NCI-H187 (cell line): ENCODE results near the gene NEIL3.

Experiments
- DNase-seq, 2 experiments: peaks; one replicate each; lab custom pipeline; 2025; lab: John Stamatoyannopoulos, UW

The NEIL3 gene

DNA sequence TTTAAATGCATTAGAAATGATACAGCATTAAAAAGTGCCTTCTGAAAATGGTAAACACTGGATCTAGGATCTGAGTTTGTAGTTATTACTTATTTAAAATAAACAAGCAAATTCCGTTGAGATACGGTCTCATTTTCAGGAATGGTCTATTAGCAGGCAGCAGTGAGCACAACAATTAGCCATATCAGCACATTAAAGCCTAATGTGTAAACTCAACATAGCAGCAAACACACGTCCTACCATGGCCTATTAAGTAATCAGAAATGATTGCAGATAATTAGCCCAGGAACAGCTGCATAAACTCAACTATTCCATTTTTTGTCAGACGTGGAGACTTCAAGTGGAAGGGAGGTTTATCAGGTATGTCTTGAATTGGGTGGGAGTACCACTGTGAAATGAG lies 61.8 kb downstream of the NEIL3 start:
- DNase-seq, result no peak

DNA sequence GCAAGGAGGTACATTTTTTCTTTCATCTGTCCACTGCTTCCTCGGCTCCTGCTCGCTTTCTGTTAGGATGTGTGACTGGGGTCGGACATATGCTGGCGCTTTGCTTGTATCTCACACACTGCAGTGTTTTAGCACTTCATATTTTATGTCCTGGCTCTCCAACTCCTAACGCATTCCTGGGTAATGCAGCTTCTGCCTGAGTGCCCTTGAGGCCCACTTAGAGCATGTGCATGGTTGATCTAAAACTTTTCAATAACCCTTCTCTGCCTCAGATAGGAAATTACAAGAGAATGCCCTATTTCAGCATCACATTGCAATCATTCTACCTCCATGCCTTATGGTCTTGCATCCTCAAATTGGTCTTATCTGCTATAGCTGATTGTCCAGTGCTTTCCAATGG lies 65.3 kb downstream of the NEIL3 start:
- no peak for DNase-seq

DNA sequence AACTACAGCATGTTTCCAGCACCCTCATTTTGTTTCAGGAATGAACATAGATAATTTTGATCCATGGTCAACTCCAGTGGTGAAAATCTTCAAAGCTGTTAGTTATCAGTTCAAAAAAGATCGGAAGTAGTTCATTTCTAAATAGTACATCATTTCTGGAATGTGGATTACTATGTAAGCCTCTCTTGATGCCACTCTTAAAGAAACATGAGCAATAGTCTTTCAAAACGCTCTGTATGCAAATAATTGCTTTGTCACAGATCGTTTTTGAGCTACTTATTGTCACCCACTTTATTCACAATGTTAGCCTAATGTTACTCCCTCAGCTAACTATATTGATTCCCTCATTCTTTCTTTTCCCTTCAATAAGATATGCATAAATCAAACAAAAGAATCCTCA lies 65.7 kb downstream of the NEIL3 start:
- DNase-seq, result no peak

DNA sequence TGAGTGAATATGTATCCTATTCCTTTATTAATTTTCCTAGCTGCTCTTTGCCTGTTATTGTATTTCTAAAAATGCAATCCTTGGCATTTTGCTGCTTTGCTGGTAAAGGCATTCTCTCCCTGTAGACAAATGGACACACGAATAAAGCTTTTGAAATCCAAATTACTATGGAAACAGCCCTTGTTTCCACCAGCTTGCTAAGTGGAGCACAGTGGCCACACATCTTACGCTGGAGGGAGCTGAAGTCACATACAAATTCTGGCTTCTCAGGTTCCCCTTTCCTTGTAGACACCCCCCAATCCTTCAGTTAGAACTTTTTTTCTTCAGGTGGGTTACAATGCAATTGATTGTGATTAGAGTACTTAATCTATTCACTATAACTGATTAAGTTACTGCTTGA lies 66.3 kb downstream of the NEIL3 start:
- DNase-seq, result no peak

DNA sequence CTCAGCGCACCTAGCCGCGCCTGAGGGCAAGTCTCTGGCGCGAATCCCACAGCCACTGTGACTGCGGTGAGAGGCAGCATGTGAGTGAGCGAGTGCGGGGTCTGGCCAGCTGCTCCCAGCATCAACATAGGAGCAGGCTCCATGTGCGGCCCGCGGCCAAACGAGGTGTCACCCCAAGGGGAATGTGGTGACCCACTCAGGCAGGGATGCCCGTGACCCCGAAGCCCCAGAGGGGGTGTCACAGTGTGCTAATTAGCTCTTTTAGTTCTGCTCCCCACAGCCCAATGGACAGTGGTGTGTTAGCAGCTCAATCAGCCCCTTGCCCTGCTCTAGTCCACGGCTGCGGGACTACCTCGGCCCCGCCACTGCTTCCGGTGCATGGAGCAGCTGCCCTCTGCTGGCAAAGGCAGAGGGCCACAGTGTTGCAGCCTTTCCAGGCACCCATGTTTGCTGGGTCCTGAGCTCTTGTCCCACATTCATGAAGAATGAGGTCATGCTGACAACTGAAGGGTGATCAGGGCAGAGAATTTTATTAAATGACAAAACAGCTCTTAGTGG lies 71.1 kb downstream of the NEIL3 start:
- no peak for DNase-seq

DNA sequence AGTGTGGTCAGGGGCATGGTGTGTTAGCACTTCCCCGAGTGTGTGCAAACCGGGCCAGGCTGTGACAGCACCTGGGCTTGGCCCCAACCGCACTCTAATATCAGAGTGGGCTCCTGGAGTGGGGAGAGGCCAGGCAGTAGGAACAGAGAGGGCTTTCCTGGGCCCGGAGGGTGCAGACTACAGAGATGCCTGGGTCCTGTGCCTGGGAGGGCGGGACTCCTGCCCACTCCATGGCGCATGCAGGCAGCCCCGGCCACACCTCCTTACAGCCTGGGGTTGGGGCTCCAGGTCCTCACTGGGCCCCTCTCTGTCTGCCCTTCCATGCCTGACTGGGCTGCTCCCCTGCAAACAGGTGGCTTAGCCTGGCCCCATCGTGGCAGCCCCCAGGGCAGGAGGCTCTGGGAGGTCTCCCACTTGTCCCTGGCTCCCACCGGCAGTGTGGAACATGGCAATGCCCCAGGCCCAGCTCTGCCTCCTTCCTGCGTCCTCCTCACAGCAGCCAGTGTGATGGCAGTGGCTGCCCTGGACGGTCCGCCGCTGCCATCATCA lies 72.2 kb downstream of the NEIL3 start:
- DNase-seq, result no peak

DNA sequence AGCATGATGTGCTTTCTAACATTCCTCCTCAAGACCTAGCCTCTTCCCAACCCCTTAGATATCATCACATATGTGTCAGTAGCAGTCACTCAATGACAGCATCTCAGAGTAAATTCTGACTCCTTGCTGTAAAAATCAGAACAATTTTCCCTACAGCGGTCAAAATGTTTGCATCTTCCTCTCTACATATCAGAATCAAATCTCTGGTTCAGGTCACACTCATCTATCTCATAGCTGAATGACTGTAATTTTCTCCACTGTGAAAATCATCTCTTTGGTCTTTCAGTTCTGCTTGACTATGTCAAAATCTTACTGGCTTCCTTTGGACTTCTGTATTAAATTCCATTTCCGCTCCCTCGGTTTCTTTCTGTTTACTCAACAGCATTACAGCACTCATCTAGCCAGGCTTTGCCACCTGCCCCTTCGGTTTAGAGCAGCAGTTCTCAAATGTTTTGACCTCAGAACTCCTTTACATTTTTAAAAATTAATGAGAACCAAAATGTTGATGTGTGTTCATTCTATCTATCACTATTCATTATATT lies 75.3 kb downstream of the NEIL3 start:
- DNase-seq, result no peak

DNA sequence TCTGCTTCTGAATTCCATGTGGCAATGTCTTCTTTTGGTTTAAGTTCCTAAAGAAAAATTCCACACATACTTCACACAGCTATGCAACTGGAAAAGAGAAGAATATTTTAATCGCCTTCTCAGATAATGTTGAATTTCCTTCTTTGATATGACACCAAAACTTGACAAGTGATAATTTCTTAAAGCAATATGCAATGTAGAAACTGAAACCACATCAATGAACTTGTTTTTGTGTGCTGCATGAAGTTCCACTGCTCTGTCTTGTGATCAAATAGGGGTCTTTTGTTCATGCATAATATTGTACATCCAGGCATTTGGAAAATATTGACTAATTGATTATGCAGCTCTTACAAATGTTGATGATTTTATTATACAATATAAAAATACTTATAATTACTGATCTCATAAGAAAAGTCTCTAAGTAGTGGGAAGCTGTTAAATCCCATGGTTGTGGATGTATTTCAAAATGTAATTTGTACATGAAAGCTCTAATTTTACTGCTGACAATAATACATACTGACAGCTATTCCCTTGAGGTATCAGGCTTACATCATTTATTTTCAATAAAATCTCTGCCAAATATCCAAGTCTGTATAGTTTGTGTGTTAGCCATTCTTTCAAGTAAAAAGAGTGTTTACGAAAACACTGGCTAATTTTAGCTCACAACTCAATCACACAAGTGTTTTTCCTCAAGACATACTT lies 76.1 kb downstream of the NEIL3 start:
- no peak for DNase-seq

DNA sequence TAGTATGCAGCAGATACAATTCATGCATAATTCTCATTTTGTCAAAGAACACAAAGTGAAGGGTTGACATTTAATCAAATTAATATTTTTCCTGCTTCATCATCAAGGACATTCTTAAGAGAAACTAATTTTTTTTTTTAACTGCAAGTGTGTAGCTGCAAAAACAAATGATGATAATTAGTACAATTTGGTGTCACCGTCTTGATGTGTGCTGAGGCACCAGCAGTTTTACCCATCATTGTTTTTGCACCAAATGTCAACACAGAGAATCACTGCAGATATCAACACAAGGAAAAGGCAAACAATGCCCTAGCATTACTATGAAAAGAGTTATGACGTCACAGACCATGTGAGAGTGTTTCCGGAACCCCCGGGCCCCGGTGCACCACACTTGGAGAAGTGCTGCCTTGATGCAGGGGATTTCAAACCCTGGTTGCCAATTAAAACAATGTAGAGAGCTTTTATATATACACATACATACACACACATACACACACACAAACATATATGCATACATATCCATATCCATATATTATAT lies 76.7 kb downstream of the NEIL3 start:
- no peak for DNase-seq

DNA sequence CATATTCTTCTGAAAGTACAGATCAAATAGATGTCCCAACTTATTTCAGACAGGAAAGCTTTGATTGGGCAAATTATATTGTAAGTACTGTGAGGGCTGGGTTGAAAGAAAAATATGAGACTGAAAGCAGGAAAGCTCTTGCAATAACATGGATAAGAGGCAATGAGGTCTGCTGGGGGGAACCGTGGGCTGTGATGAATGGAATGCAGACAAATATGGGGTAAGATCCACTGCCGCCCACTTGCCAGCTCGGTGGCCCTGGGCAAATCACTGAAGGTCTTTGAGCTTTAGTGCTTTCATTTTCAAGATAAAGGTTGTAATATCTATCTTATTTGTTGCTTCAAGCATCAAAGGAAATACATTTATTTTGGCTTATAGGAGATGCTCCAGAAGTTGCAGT lies 81.6 kb downstream of the NEIL3 start:
- no peak for DNase-seq

DNA sequence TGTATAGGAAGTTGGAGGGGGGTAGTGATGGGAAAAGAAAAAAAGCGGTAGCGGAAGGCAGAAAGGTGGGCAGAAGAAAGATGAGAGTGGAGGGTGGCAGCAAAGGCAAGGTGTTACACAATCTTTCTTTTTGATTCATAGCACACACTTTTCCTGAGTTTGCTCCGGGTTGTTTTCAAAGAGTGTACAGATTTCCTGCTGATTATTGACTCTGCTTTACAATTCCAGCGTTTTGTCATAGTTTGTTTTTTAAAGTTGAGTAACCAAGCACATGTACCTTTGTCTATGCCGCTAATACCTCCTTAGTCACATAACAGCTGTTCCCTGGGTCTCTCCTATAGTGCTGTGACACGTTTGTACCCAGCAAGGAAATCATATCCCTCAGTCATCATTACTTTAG lies 82.3 kb downstream of the NEIL3 start:
- no peak for DNase-seq

DNA sequence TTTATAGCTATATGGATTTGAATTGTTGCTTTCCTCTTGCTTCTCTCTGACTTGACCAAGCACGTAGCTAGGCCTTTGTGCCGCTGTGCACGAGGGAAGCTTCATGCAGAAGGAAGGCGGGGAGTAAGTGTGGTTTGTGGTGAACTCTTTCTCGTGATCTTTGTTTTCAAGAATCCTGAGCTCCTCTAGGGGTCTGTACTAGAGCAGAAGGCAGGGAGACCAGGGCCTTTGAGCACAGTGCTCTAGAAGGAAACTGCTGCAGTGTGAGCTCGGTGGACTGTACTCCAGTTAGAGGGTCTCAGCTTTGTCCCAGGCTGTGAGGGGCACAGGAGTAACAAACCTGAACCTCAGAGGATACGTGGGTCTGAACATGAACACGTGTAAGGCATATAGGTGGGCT lies 83.6 kb downstream of the NEIL3 start:
- no peak for DNase-seq

DNA sequence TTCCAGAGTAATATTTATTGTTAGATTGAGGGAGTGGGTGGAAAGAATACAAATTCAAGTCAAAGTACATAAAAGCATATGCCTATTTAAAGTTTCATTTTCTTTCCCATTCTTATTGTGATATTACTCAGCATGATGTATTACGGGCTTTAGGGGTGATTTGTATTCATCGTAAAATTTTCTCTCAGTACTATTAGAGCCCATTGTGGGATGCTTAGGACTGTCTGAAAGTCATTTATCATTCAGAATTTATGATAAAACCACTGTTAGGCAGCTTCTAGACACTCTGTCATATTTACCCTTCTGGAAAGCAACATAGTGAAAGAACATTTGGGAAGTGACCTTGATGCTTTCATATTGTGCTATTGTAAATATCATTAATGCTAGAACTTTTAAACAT lies 86.7 kb downstream of the NEIL3 start:
- DNase-seq, result no peak

DNA sequence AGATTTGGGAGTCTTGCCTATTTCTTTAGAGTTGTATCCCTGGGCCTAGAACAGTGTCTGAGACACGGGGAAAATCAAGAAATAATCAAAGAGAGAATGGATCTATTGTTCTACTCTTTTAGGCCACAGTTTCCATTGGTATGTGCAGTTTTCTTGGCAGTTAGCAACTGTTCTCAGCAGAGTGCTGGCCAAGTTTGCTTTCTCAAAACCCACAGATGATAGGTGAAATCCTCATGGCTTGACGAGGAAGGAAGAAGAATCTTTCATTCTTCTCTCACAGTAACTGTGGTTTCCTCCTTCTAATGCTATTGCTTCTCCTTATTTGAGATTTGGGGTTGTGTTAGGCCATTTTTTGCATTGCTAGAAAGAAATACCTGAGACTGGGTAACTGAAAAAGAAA lies 90.4 kb downstream of the NEIL3 start:
- DNase-seq, result no peak

DNA sequence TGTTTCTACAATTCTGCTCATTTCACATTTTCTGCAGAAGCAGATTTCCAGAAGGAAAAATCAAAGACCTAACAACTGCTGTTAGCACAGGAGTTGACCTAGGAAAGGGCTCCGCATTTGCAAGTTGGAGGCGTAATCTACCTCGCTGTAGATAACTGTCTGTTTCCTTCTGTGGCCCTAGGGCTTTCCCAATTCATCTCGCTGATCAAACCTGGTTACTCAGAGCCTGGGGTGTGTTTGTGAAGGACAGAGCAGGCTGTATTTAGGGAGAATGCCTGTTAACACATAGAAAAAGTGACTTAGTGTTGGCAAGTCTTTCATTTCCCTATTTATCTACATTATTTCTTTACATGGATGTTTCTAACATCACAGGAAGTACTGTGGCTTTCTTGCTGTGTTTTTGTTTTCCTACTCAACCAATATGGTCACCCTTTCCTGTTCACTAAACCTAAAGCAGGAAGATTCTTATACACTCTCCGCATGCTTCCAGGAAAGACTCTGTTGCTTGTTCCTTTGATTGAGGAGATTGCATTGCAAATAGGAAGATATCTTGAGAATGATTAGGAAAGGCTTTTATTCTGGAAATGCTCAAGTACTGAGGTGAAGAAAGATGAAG lies 92.1 kb downstream of the NEIL3 start:
- no peak for DNase-seq

DNA sequence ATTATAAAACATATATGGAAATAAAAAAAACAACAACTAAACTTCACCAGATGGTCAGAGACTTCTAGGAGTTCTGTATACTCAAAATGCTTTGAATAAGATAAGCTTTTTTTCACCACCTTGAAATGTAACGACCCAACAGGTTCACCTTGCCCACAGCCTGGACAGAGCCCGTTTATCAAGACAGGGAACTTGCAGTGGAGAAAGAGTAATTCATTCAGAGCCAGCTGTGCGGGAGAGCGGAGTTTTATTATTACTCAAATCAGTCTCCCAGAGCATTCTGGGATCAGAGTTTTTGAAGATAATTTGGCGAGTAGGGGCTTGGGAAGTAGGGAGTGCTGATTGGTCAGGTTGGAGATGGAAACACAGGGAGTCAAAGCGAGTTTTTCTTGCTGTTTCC lies 94.1 kb downstream of the NEIL3 start:
- no peak for DNase-seq

DNA sequence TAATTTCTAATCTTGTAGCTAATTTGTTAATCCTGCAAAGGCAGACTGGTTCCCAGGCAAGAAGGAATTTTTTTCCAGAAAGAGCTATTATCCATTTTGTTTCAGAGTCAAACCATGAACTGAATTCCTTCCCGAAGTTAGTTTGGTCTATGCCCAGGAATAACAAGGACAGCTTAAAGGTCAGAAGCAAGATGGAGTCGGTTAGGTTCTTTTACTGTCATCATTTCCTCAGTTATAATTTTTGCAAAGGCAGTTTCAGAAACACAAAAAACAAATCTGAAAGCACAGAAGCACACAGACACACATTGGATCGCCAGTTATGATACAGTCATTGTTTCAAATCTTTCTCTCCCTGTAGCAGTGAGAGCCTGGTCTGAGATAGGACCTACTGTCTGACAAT lies 94.7 kb downstream of the NEIL3 start:
- no peak for DNase-seq

DNA sequence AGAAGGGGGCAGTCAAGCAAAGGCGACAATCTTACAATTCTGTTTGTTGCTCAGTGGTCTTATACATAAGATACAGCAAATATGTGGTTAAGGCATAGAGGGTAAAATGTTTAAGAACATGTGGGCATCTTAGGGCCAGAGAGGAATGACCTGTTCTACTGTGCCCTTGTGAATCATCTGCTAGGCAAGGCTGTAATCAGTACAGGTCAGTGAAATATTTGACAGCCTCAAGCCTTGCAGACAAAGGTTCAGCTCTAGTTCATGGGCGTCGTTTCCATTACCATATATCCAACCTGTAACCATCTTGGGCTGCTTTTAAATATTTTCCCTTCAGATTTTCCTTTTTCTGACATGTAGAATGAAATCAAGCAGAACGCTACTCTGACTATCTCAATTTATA lies 95.3 kb downstream of the NEIL3 start:
- DNase-seq, result no peak

DNA sequence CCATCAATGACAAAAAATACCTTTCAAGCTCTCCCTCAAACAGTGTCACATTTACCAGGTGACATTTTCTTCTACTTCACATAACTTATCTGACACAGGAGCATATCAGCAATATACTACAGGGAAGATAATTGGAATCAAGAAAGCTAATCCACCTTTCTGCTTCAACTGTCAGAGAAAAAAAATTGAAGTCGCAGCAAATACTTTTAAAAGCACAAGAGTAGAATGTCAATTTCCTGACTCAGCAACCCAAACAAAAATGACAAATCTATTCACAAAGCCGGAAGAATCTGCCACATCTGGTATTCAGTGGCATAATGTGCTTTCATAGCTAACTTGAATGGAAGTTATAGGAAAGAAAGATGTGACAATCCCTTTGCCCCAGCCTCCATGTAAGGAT lies 95.8 kb downstream of the NEIL3 start:
- DNase-seq, result no peak

DNA sequence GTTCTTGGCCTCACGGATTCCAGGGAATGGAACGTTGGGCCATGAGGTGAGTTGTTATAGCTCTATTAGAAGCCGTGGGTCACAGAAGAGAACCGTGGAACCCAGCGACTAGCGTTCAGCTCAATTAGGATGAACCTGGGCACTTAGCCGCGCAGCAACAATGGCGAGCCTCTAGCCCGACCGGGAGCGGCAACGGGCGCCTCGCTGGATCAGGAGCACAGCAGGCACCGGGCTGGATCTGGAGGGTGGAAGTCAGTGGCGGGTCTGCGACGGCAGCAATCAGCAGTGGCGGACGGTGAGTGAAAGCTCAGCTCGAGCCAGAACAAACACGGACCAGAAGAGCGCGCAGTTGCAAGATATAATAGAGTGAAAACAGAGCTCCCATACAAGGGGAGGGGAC lies 98.3 kb downstream of the NEIL3 start:
- no peak for DNase-seq

DNA sequence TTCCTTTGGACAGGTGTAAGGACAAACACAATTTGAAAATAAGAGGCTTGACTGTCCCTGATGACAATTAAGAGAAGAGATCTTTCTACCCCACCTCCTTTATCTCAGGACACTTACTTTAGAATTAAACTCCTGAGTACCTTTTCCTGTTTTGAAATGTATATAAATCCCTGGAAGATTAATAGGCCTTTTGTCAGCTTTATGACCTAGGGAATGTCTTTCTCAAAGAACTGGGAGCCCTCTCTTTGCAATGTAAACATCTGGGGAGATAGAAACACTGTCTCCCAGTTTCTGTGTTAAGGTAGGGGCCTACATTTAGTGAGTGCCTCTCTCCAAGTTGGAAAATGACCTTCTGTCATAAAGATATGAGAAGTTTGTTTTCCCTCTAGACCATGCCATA lies 100.9 kb downstream of the NEIL3 start:
- DNase-seq, result no peak

DNA sequence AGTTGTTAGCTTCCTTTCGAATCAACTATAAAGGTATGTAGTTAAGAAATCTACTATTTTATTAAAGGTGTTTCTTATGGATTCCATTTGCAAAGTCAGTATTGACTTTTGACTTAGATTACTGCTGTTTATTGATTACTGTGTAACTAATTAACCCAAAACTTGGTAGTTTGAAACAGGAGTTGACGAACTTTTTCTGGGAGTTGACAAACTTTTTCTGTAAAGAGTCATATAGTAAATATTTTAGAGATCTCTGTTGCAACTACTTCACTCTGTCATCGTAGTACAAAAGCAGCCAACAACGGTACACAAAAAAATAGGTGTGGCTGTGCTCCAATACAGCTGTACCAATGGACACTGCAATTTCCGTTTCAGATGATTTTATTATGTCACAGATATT lies 102.3 kb downstream of the NEIL3 start:
- no peak for DNase-seq
